ENCODE data around the gene LRRC4C. TPM values are rescaled to one million over a fixed set of nuclear protein-coding genes. Genes with fewer than 3 reads are reported as not detected.

Gene LRRC4C
- total RNA-seq, 1 experiment from 2014 or later, result not detected

GRCh38 chr11:40513281-40513680 lies 946.2 kb downstream of the LRRC4C start:
- H3K9me3 Mint-ChIP-seq (ENCODE audit: low read depth, unreplicated experiment), result peaks cover 8% of the 10 kb centered on the region
- BruUV-seq (replicated peaks), result no TSS peak
- DNase-seq, result no peak
- H3K4me1 Mint-ChIP-seq (ENCODE audit: low read depth, unreplicated experiment), result no peaks in the 10 kb centered on the region
- H3K36me3 Mint-ChIP-seq (ENCODE audit: insufficient read depth, unreplicated experiment), result no peaks in the 10 kb centered on the region
- CTCF ChIA-PET, result no interaction called here
- intact Hi-C loops (cut with micrococcal nuclease; ENCODE audit: unreplicated experiment), result no loop called here
- TF ChIP-seq CTCF (IDR thresholded peaks at IDR 0.05; ENCODE audit: unreplicated experiment), result no peak
- H3K27ac Mint-ChIP-seq (ENCODE audit: unreplicated experiment), result no peak overlapping the region
- H3K4me3 Mint-ChIP-seq (ENCODE audit: low read depth, unreplicated experiment), result no peak overlapping the region
- H3K27me3 Mint-ChIP-seq (ENCODE audit: unreplicated experiment), result no peaks in the 10 kb centered on the region

- H3K36me3 Mint-ChIP-seq (ENCODE audit: insufficient read depth, unreplicated experiment), result no peaks in the 10 kb centered on the region
- no peak overlapping the region for H3K27ac Mint-ChIP-seq (ENCODE audit: unreplicated experiment)
- intact Hi-C loops (cut with micrococcal nuclease; ENCODE audit: unreplicated experiment), result no loop called here
- H3K4me3 Mint-ChIP-seq (ENCODE audit: low read depth, unreplicated experiment), result no peak overlapping the region
- no peaks in the 10 kb centered on the region for H3K4me1 Mint-ChIP-seq (ENCODE audit: low read depth, unreplicated experiment)
- peaks cover 6% of the 10 kb centered on the region for H3K9me3 Mint-ChIP-seq (ENCODE audit: low read depth, unreplicated experiment)
- no peak for DNase-seq
- no peaks in the 10 kb centered on the region for H3K27me3 Mint-ChIP-seq (ENCODE audit: unreplicated experiment)
- CTCF ChIA-PET, result no interaction called here
- TF ChIP-seq CTCF (IDR thresholded peaks at IDR 0.05; ENCODE audit: unreplicated experiment), result no peak
- BruUV-seq (replicated peaks), result no TSS peak
These were observed 951.1 kb downstream of the LRRC4C start for GRCh38 chr11:40508303-40508702.

GRCh38 chr11:40506226-40506625 lies 953.2 kb downstream of the LRRC4C start:
- Mint-ChIP-seq H3K4me3 (ENCODE audit: low read depth, unreplicated experiment) (no peak overlapping the region), H3K36me3 (ENCODE audit: insufficient read depth, unreplicated experiment) (no peaks in the 10 kb centered on the region), H3K9me3 (ENCODE audit: low read depth, unreplicated experiment) (peaks cover 14% of the 10 kb centered on the region), H3K4me1 (ENCODE audit: low read depth, unreplicated experiment) (no peaks in the 10 kb centered on the region), H3K27ac (ENCODE audit: unreplicated experiment) (no peak overlapping the region), H3K27me3 (ENCODE audit: unreplicated experiment) (no peaks in the 10 kb centered on the region)
- TF ChIP-seq CTCF (IDR thresholded peaks at IDR 0.05; ENCODE audit: unreplicated experiment), result no peak
- intact Hi-C loops (cut with micrococcal nuclease; ENCODE audit: unreplicated experiment), result no loop called here
- CTCF ChIA-PET, result no interaction called here
- no TSS peak for BruUV-seq (replicated peaks)
- no peak for DNase-seq

GRCh38 chr11:40491341-40491740 lies 968.1 kb downstream of the LRRC4C start:
- H3K4me1 Mint-ChIP-seq (ENCODE audit: low read depth, unreplicated experiment), result no peaks in the 10 kb centered on the region
- H3K9me3 Mint-ChIP-seq (ENCODE audit: low read depth, unreplicated experiment), result peaks cover 3% of the 10 kb centered on the region
- no peak for TF ChIP-seq CTCF (IDR thresholded peaks at IDR 0.05; ENCODE audit: unreplicated experiment)
- no peak for DNase-seq
- H3K4me3 Mint-ChIP-seq (ENCODE audit: low read depth, unreplicated experiment), result no peak overlapping the region
- H3K27me3 Mint-ChIP-seq (ENCODE audit: unreplicated experiment), result no peaks in the 10 kb centered on the region
- CTCF ChIA-PET, result no interaction called here
- no peaks in the 10 kb centered on the region for H3K36me3 Mint-ChIP-seq (ENCODE audit: insufficient read depth, unreplicated experiment)
- intact Hi-C loops (cut with micrococcal nuclease; ENCODE audit: unreplicated experiment), result no loop called here
- no TSS peak for BruUV-seq (replicated peaks)
- H3K27ac Mint-ChIP-seq (ENCODE audit: unreplicated experiment), result no peak overlapping the region

- no peaks in the 10 kb centered on the region for H3K36me3 Mint-ChIP-seq (ENCODE audit: insufficient read depth, unreplicated experiment)
- no peak overlapping the region for H3K4me3 Mint-ChIP-seq (ENCODE audit: low read depth, unreplicated experiment)
- no peaks in the 10 kb centered on the region for H3K4me1 Mint-ChIP-seq (ENCODE audit: low read depth, unreplicated experiment)
- intact Hi-C loops (cut with micrococcal nuclease; ENCODE audit: unreplicated experiment), result no loop called here
- BruUV-seq (replicated peaks), result no TSS peak
- CTCF ChIA-PET, result no interaction called here
- DNase-seq, result no peak
- TF ChIP-seq CTCF (IDR thresholded peaks at IDR 0.05; ENCODE audit: unreplicated experiment), result no peak
- peaks cover 14% of the 10 kb centered on the region for H3K9me3 Mint-ChIP-seq (ENCODE audit: low read depth, unreplicated experiment)
- H3K27ac Mint-ChIP-seq (ENCODE audit: unreplicated experiment), result no peak overlapping the region
- no peaks in the 10 kb centered on the region for H3K27me3 Mint-ChIP-seq (ENCODE audit: unreplicated experiment)
These were observed 991.7 kb downstream of the LRRC4C start for GRCh38 chr11:40467771-40468170.
